Osteoblast (primary cell): ENCODE results near the gene E2F4. TPM values are rescaled to one million over a fixed set of nuclear protein-coding genes. Genes with fewer than 3 reads are reported as not detected.
A peak's percentile ranks its signal among the peaks of the same experiment; 100 is the strongest.

Source experiments
- DNase-seq: peaks from one replicate; pipeline ENCODE4 v3.0.0; 2011; ENCODE audit warnings: low spot score, mixed read lengths; ENCODE audit not compliant: insufficient read length; ENCODE audit errors: missing footprints
- H2AFZ ChIP-seq: 2 replicates; pipeline ENCODE4 v1.6.0; 2011; ENCODE audit warnings: mild to moderate bottlenecking, low read length
- H3K27ac ChIP-seq: 2 replicates; pipeline ENCODE4 v1.5.1; 2011; ENCODE audit warnings: mild to moderate bottlenecking, low read depth, low read length, moderate library complexity
- H3K27me3 ChIP-seq: 2 replicates; pipeline ENCODE4 v1.6.0; 2012; ENCODE audit warnings: mild to moderate bottlenecking, control low read depth, inconsistent platforms, low read length, moderate library complexity; ENCODE audit not compliant: insufficient read depth
- H3K36me3 ChIP-seq: 2 replicates; pipeline ENCODE4 v1.5.1; 2011; ENCODE audit warnings: mild to moderate bottlenecking, low read length, control low read depth, moderate library complexity; ENCODE audit not compliant: insufficient read depth
- H3K4me1 ChIP-seq: 2 replicates; pipeline ENCODE4 v1.5.1; 2011; ENCODE audit warnings: mild to moderate bottlenecking, low read length, control low read depth, moderate library complexity; ENCODE audit not compliant: insufficient read depth
- H3K4me2 ChIP-seq: 2 replicates; pipeline ENCODE4 v1.6.0; 2011; ENCODE audit warnings: mild to moderate bottlenecking, low read length; ENCODE audit not compliant: insufficient read depth
- H3K4me3 ChIP-seq: fragments of 200-600 bp; sonication (generic); 3 replicates; pipeline ENCODE4 v1.5.1; 2012; ENCODE audit warnings: mild to moderate bottlenecking, low read length, inconsistent platforms; ENCODE audit not compliant: insufficient read depth
- H3K79me2 ChIP-seq: 2 replicates; pipeline ENCODE4 v1.6.0; 2012; ENCODE audit warnings: mild to moderate bottlenecking, low read length, control low read depth, inconsistent platforms; ENCODE audit not compliant: insufficient read depth
- H3K9me3 ChIP-seq: 2 replicates; pipeline ENCODE4 v1.5.1; 2011; ENCODE audit warnings: low read depth, low read length, control low read depth
- H4K20me1 ChIP-seq: 2 replicates; pipeline ENCODE4 v1.6.0; 2012; ENCODE audit warnings: mild to moderate bottlenecking, low read length, control low read depth; ENCODE audit not compliant: insufficient read depth
- CTCF ChIP-seq: IDR thresholded peaks from 2 replicates; pipeline ENCODE4 v1.5.1; 2011; ENCODE audit warnings: mild to moderate bottlenecking, low read depth, low read length, moderate library complexity; ENCODE audit errors: extremely low read depth
- total RNA-seq: library from RNA; depleted of rRNA; stranded (reverse); fragments of >200 nt; gene quantifications from 2 replicates; pipeline ENCODE4 v1.2.3, GENCODE V29; 2012

Gene E2F4
- total RNA-seq, 1 donor: 56.5 TPM

GRCh38 chr16:67146523-67147357 lies 45.2 kb upstream of the E2F4 start:
- Histone ChIP-seq H3K4me2 (no peak overlapping the region), H3K27me3 (no peaks in the 10 kb centered on the region), H4K20me1 (peaks cover 14% of the 10 kb centered on the region), H3K4me3 (no peak overlapping the region), H3K4me1 (peaks cover 3% of the 10 kb centered on the region), H3K79me2 (peaks cover 9% of the 10 kb centered on the region), H3K9me3 (no peaks in the 10 kb centered on the region), H2AFZ (no peak overlapping the region), H3K27ac (no peak overlapping the region), H3K36me3 (peaks cover 66% of the 10 kb centered on the region)
- TF ChIP-seq CTCF: peak; percentile 19
- peak; percentile 66 for DNase-seq

GRCh38 chr16:67147437-67148140 lies 44.4 kb upstream of the E2F4 start:
- no peaks in the 10 kb centered on the region for H3K9me3 ChIP-seq
- H3K4me2 ChIP-seq: no peak overlapping the region
- H3K4me3 ChIP-seq: no peak overlapping the region
- peaks cover 9% of the 10 kb centered on the region for H3K79me2 ChIP-seq
- H3K27ac ChIP-seq: no peak overlapping the region
- no peak overlapping the region for H2AFZ ChIP-seq
- no peaks in the 10 kb centered on the region for H3K27me3 ChIP-seq
- no peak for TF ChIP-seq CTCF
- DNase-seq: peak; percentile 71
- peaks cover 58% of the 10 kb centered on the region for H3K36me3 ChIP-seq
- peaks cover 13% of the 10 kb centered on the region for H4K20me1 ChIP-seq
- peaks cover 3% of the 10 kb centered on the region for H3K4me1 ChIP-seq

GRCh38 chr16:67148221-67148620 lies 43.7 kb upstream of the E2F4 start:
- H3K36me3 ChIP-seq: peaks cover 54% of the 10 kb centered on the region
- peaks cover 9% of the 10 kb centered on the region for H3K79me2 ChIP-seq
- H3K9me3 ChIP-seq: no peaks in the 10 kb centered on the region
- H3K4me2 ChIP-seq: no peak overlapping the region
- H3K27ac ChIP-seq: no peak overlapping the region
- H3K27me3 ChIP-seq: no peaks in the 10 kb centered on the region
- peaks cover 12% of the 10 kb centered on the region for H4K20me1 ChIP-seq
- peaks cover 3% of the 10 kb centered on the region for H3K4me1 ChIP-seq
- peak; percentile 75 for DNase-seq
- no peak overlapping the region for H2AFZ ChIP-seq
- no peak overlapping the region for H3K4me3 ChIP-seq
- no peak for TF ChIP-seq CTCF
